CD4-positive, alpha-beta T cell treated with Interferon alpha-2 for 1 hour (primary cell): ENCODE results near the gene THRAP3.
"Not testable (repeated sequence)": the region's sequence is repeated elsewhere in the genome, so short reads cannot be mapped to it uniquely, and the experiment has no call there.

Experiments
- DNase-seq, 2 donors: peaks; one replicate each; pipeline ENCODE4 v3.0.0-alpha.2; 2020 to 2022

Gene THRAP3

GRCh38 chr1:36206323-36206858 lies 17.9 kb upstream of the THRAP3 start:
- DNase-seq = no peak

- no peak for DNase-seq
These were observed 16.9 kb upstream of the THRAP3 start for GRCh38 chr1:36207339-36207738.

GRCh38 chr1:36208978-36209703 lies 15.1 kb upstream of the THRAP3 start:
- DNase-seq = no peak

- no peak for DNase-seq
These were observed 12.9 kb upstream of the THRAP3 start for GRCh38 chr1:36211307-36211706.

DNA sequence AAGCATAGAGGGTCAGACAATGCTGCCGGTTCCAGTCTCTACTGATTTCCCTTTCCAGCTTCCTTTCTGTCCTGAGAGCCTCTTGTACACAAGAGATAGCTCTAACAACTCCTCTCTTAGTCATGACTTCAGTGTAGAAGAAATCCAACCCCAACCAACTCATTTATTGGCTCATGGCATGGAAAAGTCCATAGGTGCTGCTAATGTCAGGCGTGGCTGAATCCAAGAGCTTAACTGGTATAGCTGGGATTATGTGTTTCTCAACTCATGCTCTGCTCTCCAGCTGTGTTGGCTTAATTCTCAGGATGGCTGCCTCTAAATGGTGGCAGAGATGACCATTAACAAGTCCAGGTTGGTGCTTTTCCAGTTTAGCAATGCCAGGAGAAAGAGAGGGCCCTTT lies 12.4 kb upstream of the THRAP3 start:
- DNase-seq = no peak

- DNase-seq = no peak
These were observed 11.5 kb upstream of the THRAP3 start for GRCh38 chr1:36212782-36213181.

- DNase-seq = no peak
These were observed 6.6 kb upstream of the THRAP3 start for GRCh38 chr1:36217670-36218069.

- not testable (repeated sequence) for DNase-seq
These were observed 2.3 kb upstream of the THRAP3 start for GRCh38 chr1:36221901-36222300.

GRCh38 chr1:36222481-36223380 lies 1.5 kb upstream of the THRAP3 start:
- DNase-seq = no peak

DNA sequence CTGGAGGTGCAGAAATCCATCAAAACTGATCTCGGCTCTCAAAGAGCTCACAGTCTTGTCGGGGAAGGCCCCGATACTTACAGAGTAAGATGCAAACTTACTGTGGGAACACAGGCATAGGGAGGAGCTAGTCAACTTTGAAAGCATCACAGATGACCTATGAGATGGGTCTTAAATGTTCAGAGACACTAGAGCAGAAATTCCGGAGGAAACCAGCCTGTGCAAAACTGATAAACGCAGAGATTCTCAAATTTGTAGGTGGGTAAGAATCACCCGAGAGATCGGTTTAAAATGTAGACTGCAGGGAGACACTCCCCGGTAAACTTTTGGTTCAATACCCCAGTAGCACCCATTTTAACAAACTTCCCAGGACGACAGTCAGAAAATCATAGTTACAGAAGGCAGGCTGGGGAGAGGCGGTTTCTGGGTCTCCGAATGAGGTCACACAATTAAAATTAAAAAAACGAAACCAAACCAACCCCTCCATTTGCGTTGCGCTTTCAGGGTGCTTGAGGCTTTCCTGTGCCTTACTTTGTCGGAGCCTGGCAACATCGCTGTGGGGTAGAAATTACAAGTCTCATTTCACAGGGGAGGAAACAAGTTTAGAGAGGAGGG lies 755 bp upstream of the THRAP3 start:
- peak; percentile 54 to 79 for DNase-seq

DNA sequence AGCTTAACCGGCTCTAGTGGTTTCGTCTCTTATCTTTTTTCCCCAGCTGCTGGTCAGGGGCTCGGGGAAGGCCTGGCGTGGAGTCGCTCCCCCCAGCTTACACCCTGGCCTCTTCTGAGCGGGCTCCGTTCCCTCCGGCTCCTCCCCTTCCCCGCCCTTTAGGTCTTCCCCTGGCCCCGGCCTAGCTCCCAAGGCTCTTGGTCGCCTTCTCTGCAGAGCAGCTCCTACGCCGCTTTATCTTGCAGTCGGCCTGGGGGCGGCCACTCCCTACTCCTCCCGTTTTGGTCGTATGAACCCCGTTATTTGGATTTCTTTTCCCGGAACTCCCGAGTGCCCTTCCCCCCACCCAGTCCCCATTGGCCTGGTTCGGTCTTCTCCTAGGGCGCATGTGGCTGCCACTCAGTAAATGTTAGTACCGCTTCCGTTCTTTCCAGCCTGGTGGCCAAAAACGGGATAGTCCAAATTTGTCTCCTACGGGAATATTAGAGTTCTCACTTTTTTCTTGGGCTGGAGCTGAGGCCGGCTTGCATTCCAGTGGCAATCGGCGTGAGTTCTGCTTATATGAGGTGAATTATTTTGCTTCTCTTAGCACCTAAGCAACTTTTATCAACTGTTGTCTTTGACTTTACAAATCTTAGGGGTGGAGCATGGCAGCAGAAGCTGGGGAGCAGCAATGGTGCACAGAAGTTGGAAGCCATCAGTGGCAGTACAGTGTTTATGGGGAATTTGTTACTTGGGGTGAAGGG lies 467 bp downstream of the THRAP3 start:
- no peak for DNase-seq

DNA sequence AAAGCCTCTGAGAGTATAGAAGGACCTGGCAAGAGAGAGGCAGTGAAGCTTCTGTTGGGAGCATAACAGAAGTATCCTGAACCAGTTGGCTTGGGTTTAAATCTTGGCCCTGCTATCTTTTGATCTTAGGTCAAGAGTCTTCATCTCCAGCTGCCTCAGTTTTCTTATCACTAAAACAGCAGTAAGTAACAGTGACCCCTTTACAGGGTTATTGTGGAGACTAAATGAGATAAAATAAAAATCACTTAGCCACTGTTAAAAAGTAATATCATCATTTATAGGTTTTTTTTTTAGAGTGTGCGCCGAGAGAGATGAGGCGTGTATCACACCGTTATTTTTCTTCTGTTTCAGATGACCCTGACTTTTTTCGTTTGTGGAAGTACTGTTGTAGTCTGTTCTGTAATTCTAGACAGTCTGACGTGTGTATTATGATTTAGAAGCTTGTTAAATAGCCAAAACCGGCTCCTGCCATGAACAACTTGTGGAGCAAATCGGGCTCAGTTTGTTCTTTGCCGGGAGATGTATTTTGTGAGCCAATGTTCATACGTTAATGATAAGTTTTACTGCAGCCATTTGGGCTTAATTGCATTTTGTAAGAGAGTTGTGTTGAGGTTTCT lies 1.1 kb downstream of the THRAP3 start:
- no peak for DNase-seq

DNA sequence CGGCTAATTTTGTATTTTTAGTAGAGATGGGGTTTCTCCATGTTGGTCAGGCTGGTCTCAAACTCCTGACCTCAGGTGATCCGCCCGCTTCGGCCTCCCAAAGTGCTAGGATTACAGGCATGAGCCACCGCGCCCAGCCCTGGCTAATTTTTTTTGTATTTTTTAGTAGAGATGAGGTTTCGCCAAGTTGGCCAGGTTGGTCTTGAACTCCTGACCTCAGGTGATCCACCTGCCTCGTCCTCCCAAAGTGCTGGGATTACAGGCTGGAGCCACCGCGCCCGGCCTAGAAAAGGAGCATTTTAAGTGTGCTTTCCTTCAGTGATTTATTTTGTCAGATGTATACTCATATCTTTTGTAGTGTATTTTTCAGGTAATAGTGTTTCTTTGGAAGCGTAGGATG lies 6.0 kb downstream of the THRAP3 start:
- not testable (repeated sequence) for DNase-seq

DNA sequence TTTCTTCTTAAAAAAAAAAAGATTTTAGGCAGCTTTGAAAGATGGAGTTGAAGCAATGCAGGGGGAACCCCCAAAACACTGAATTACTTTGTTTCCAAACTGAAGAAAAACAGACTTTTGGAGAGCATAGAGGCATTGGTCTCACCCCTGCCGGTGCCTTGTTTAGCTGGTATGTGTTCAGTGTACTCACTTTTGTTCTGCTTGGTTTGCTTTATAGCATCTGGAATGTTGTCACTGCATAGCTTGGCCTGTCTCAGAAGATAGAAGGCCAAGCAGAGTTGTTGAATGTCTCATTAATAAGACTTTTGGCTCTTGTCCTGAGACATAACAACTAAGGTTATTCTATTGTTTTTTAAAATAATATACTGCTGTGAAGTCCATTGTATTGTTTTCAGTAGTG lies 6.9 kb downstream of the THRAP3 start:
- DNase-seq = no peak

GRCh38 chr1:36232212-36233095 lies 8.2 kb downstream of the THRAP3 start:
- peak in 1 of 2 donors; percentile 2 for DNase-seq

- DNase-seq = no peak
These were observed 12.1 kb downstream of the THRAP3 start for GRCh38 chr1:36236302-36236701.

DNA sequence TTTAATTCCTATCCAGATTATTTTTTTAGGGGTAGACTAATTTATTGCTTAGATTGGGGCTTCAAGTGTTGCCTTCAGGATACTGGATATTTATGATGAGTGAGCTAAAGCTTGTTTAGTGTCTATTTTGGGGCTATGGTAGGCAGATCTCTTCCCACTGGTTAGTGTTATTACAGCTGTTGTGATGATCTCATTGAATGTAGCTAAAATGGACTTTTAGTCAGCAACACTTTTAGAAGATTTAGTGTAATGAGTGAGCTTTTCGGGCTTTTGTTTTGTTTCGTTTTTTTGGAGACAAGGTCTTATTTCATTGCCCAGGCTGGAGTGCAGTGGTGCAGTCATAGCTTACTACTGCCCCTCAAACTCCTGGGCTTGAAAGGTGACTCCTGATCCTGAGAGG lies 14.2 kb downstream of the THRAP3 start:
- no peak for DNase-seq

- no peak for DNase-seq
These were observed 15.8 kb downstream of the THRAP3 start for GRCh38 chr1:36239941-36240637.

GRCh38 chr1:36247538-36247937 lies 23.3 kb downstream of the THRAP3 start:
- DNase-seq = no peak

DNA sequence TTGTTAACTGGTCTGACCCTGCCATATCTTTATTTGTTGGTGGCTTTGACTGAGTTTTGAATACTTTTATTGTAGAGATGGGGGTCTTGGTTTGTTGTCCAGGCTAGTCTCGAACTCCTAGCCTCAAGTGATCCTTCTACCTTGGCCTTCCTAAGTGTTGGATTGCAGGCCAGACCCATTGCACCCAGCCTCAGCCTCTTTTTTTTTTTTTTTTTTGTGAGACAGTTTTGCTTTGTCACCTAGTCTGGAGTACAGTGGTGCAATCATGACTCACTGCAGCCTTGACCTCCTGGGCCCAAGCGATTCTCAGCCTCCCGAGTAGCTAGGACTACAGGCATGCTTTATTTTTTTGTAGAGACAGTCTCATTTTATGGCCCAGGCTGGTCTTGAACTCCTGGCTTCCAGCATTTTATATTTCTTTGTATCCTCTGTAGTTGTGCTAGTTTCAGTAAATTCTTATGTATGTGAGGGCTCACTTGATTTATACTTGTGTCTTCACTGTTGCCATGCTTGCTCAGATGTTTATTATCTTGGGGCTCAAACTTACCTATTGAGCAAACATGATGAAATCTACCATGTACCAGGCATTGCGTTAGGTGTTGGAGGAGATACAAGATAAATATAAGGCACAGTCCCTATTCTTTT lies 24.1 kb downstream of the THRAP3 start:
- peak in 1 of 2 donors; percentile 41 for DNase-seq
